Aorta (tissue), 5 donors: ENCODE measurements around the gene TMTC3. TPM values are rescaled to one million over a fixed set of nuclear protein-coding genes. Genes with fewer than 3 reads are reported as not detected.

Experiments
- ATAC-seq: fragments of 200-7000 bp; cut with Tn5 transposase; one replicate; pipeline ENCODE4 v1.9.1; 2022; ENCODE audit warnings: moderate library complexity; ENCODE audit not compliant: low FRiP score
- DNase-seq, 2 donors: peaks; one replicate each; pipeline ENCODE4 v3.0.0-alpha.2; 2020
- H3K27ac ChIP-seq, 2 donors: one replicate each; pipeline ENCODE4 v1.5.1; 2013; ENCODE audit warnings: low read length in 2 of 2, mild to moderate bottlenecking in 2 of 2, moderate library complexity in 2 of 2, control low read depth in 1 of 2, inconsistent platforms in 1 of 2, low read depth in 1 of 2
- H3K27me3 ChIP-seq, 2 donors: one replicate each; pipeline ENCODE4 v1.6.1; 2013; ENCODE audit warnings: control low read depth in 1 of 2, low read length in 1 of 2, mild to moderate bottlenecking in 1 of 2, moderate library complexity in 1 of 2; ENCODE audit not compliant: insufficient read depth in 2 of 2, control insufficient read depth in 1 of 2
- H3K36me3 ChIP-seq, 2 donors: one replicate each; pipeline ENCODE4 v1.6.1; 2013; ENCODE audit warnings: control low read depth in 1 of 2, low read length in 1 of 2, mild to moderate bottlenecking in 1 of 2; ENCODE audit not compliant: insufficient read depth in 2 of 2, control insufficient read depth in 1 of 2
- H3K4me1 ChIP-seq, 2 donors: one replicate each; pipeline ENCODE4 v1.6.1; 2013; ENCODE audit warnings: low read length in 2 of 2, control low read depth in 1 of 2, mild to moderate bottlenecking in 1 of 2, moderate library complexity in 1 of 2; ENCODE audit not compliant: insufficient read depth in 2 of 2, control insufficient read depth in 1 of 2
- H3K4me3 ChIP-seq, 2 donors: one replicate each; pipeline ENCODE4 v1.5.1; 2013; ENCODE audit warnings: low read length in 2 of 2, control low read depth in 1 of 2, mild to moderate bottlenecking in 1 of 2
- H3K9me3 ChIP-seq: one replicate; pipeline ENCODE4 v1.6.1; 2013; ENCODE audit warnings: mild to moderate bottlenecking, low read length; ENCODE audit not compliant: control insufficient read depth
- WGBS, 2 donors: extraction: QIAGEN DNeasy Blood & Tissue Kit; methylation state at CpG; one replicate each; pipeline ENCODE4 v1.1.7; 2013; 5-methylcytosine and 5-hydroxymethylcytosine counted together
- intact Hi-C, 2 donors: fragments of 100-400 bp; cut with DNase I; formaldehyde crosslinking; loops; one replicate each; pipeline versions ENCODE4 v1.14.2 to v1.15.0; 2022
- polyA plus RNA-seq, 2 donors: library from polyadenylated mRNA; stranded (reverse); fragments of 200-250 nt; gene quantifications; one replicate each; pipeline ENCODE4 v1.2.3, GENCODE V29; 2013
- total RNA-seq, 2 donors: library from RNA; stranded (reverse); fragmentation: NEBNext Ultra II Directional; extraction: Animal tissue kit (Norgen Biotek cat#: 25700); gene quantifications; one replicate each; pipeline ENCODE4 v1.2.1, GENCODE V29; 2021
- donor health status: healthy with polysubstance abuse.
- donor health status: Bipolar disorder and iron deficiency.
- donor health status: DM: no; HTN: no; CAD: no.
- donor health status: DM: no; HTN: no; CAD: no.
- donor health status: DM: yes; HTN: yes; CAD: no.

TMTC3 gene
- total and polyA plus RNA-seq, 4 donors: 0.88 to 24.3 (median 14.3) TPM

DNA sequence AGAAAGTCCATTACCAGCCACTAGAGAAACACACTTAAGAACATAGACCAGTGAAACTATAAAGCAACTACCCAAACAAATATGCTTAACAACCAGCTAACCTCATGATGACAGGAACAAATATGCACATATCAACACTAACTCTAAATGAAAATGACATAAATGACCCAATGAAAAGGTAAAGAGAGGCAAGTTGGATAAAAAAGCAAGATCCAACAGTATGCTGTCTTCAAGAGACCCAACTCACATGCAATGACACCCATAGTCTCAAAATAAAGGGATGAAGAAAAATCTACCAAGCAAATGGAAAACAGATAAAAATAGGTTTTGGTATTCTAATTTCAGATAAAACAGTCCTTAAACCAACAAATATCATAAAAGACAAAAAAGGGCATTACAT, 77.8 kb downstream of the TMTC3 start:
- H3K27me3 ChIP-seq: no peaks in the 10 kb centered on the region
- ATAC-seq (no peak), DNase-seq (no peak)
- H3K36me3 ChIP-seq: no peaks in the 10 kb centered on the region
- intact Hi-C loops: no loop called here
- peaks cover 1% of the 10 kb centered on the region for H3K9me3 ChIP-seq
- H3K4me1 ChIP-seq: no peaks in the 10 kb centered on the region
- H3K4me3 ChIP-seq: no peak overlapping the region
- H3K27ac ChIP-seq: no peak overlapping the region

DNA sequence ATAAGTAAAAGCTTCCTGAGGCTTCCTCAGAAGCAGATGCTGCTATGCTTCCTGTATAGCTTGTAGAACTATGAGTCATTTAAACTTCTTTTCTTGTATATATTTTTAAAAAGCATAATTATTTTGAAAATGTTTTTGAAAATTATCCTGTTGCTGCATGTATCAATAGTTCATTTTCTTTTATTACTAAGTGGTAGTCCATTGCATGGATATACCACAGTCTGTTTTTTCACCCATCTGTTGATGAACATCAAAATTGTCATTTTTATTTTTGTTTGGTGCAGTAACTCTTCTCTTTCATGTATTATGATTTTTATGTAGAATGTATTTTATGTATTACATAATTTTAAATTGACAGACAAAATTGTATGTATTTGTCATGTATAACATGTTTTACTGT, 81.4 kb downstream of the TMTC3 start:
- Histone ChIP-seq H3K36me3 (no peaks in the 10 kb centered on the region), H3K27me3 (no peaks in the 10 kb centered on the region), H3K4me1 (no peaks in the 10 kb centered on the region), H3K27ac (no peak overlapping the region), H3K9me3 (peaks cover 1% of the 10 kb centered on the region), H3K4me3 (no peak overlapping the region)
- intact Hi-C loops: no loop called here
- DNase-seq (no peak), ATAC-seq (no peak)

DNA sequence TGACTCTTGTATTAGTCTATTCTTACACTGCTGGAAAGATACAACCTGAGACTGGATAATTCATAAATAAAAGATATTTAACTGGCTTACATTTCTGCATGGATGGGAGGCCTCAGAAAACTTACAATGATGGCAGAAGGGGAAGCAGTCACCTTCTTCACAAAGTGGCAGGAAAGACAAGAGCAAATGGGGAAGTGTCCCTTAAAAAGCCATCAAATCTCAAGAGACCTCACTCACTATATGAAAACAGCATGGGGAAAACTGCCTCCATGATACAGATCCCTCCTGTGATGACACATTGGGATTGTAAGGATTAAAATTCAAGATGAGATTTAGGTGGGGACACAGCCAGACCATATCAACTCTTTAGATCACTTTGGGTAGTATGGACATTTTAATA, 83.7 kb downstream of the TMTC3 start:
- H3K4me1 ChIP-seq: no peaks in the 10 kb centered on the region

DNA sequence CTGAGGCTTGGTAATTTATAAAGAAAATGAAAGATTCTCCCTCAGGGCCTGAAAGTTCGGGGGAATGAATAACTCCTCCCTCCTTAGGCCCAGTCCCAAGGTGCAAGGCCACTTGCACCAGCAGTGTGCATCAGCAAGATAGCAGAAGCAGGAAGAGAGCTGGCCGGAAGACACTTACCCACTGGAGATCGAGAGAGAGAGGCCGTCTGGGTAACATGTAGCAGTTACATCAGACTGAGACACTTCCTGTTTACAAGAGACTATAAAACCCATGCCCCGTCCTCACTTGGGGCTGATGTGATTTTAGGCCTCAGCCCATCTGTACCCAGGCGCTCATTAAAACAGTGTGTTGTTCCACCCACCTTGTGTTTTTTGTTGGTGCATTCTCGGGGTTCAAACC, 85.2 kb downstream of the TMTC3 start:
- Histone ChIP-seq H3K27ac (no peak overlapping the region), H3K4me3 (no peak overlapping the region), H3K27me3 (no peaks in the 10 kb centered on the region), H3K9me3 (peaks cover 1% of the 10 kb centered on the region), H3K4me1 (no peaks in the 10 kb centered on the region), H3K36me3 (no peaks in the 10 kb centered on the region)
- WGBS, 2 donors: 68 to 73% methylated on average over 7 of the region's 7 CpGs
- DNase-seq (no peak), ATAC-seq (no peak)
- intact Hi-C loops: no loop called here

More for the DNA sequence above, 83.7 kb downstream of the TMTC3 start:
- Histone ChIP-seq H3K27me3 (no peaks in the 10 kb centered on the region), H3K36me3 (no peaks in the 10 kb centered on the region), H3K4me3 (no peak overlapping the region), H3K9me3 (peaks cover 1% of the 10 kb centered on the region), H3K27ac (no peak overlapping the region)
- ATAC-seq (no peak), DNase-seq (no peak)
- intact Hi-C loops: no loop called here

GRCh38 chr12:88227871-88228270, 85.8 kb downstream of the TMTC3 start:
- Histone ChIP-seq H3K9me3 (no peaks in the 10 kb centered on the region), H3K4me3 (no peak overlapping the region), H3K27ac (no peak overlapping the region), H3K27me3 (no peaks in the 10 kb centered on the region), H3K4me1 (no peaks in the 10 kb centered on the region), H3K36me3 (no peaks in the 10 kb centered on the region)
- DNase-seq: no peak
- intact Hi-C loops: no loop called here
- ATAC-seq: no peak
- WGBS, 2 donors: 92 to 93% methylated on average over 12 of the region's 12 CpGs

- Histone ChIP-seq H3K36me3 (no peaks in the 10 kb centered on the region), H3K9me3 (no peaks in the 10 kb centered on the region), H3K4me3 (no peak overlapping the region), H3K4me1 (no peaks in the 10 kb centered on the region), H3K27ac (no peak overlapping the region), H3K27me3 (no peaks in the 10 kb centered on the region)
- intact Hi-C loops: no loop called here
- DNase-seq (no peak), ATAC-seq (no peak)
- 94 to 95% methylated on average over 4 of the region's 4 CpGs for WGBS, 2 donors
These were observed 86.6 kb downstream of the TMTC3 start for GRCh38 chr12:88228720-88229119.

GRCh38 chr12:88230271-88230670, 88.2 kb downstream of the TMTC3 start:
- Histone ChIP-seq H3K27ac (no peak overlapping the region), H3K36me3 (no peaks in the 10 kb centered on the region), H3K9me3 (no peaks in the 10 kb centered on the region), H3K27me3 (no peaks in the 10 kb centered on the region), H3K4me1 (no peaks in the 10 kb centered on the region), H3K4me3 (no peak overlapping the region)
- ATAC-seq (no peak), DNase-seq (no peak)
- intact Hi-C loops: no loop called here
- WGBS, 2 donors: 87 to 93% methylated on average over 2 of the region's 2 CpGs

DNA sequence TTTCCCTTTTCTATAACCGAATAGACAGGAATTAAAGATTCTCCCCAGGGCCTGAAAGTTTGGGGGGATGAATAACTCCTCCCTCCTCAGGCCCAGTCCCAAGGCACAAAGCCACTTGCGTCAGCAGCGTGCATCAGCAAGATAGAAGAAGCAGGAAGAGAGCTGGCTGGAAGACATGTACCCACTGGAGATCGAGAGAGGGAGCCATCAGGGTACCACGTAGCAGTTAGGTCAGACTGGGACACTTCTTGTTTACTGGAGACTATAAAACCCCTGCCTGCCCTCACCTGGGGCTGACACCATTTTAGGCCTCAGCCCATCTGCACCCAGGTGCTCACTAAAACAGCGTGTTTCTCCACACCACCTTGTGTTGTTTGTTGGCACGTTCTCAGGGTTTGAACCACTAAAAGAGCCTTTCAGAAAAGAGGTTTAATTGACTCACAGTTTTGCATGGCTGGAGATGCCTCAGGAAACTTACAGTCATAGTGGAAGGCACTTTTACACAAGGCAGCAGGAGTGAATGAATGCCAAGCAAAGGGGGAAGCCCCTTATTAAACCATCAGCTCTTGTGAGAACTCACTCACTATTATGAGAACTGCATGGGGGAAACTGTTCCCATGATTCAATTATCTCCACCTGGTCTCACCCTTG, 93.2 kb downstream of the TMTC3 start:
- Histone ChIP-seq H3K36me3 (no peaks in the 10 kb centered on the region), H3K27ac (no peak overlapping the region), H3K27me3 (no peaks in the 10 kb centered on the region), H3K9me3 (peaks cover 1% of the 10 kb centered on the region), H3K4me3 (no peak overlapping the region), H3K4me1 (no peaks in the 10 kb centered on the region)
- ATAC-seq: no peak
- no peak for DNase-seq
- WGBS, 2 donors: 92 to 94% methylated on average over 7 of the region's 7 CpGs
- intact Hi-C loops: no loop called here

- no peak for ATAC-seq
- Histone ChIP-seq H3K9me3 (peaks cover 1% of the 10 kb centered on the region), H3K27ac (no peak overlapping the region), H3K4me1 (no peaks in the 10 kb centered on the region), H3K27me3 (no peaks in the 10 kb centered on the region), H3K4me3 (no peak overlapping the region), H3K36me3 (no peaks in the 10 kb centered on the region)
- no peak for DNase-seq
- intact Hi-C loops: no loop called here
These were observed 95.8 kb downstream of the TMTC3 start for GRCh38 chr12:88237954-88238353.
